ENCODE data around the gene KCNK18.

Gene KCNK18

GRCh38 chr10:117198088-117198487 is 799 bp downstream of the KCNK18 start:
- Histone ChIP-seq H3K9me2 (ENCODE audit: low read depth, low read length) (no peaks in the 10 kb centered on the region), H3K9ac (ENCODE audit: low read length) (no peak overlapping the region), H2AFZ (ENCODE audit: low read length) (no peak overlapping the region), H3K36me3 (ENCODE audit: insufficient read depth, low read length) (no peaks in the 10 kb centered on the region), H3K4me1 (ENCODE audit: insufficient read depth, low read length, severe bottlenecking) (no peaks in the 10 kb centered on the region), H3K9me3 (ENCODE audit: low read length) (no peaks in the 10 kb centered on the region), H3K79me2 (ENCODE audit: insufficient read depth, low read length) (no peaks in the 10 kb centered on the region), H3K27ac (ENCODE audit: low read depth, low read length, poor library complexity, severe bottlenecking) (no peak overlapping the region), H4K20me1 (ENCODE audit: insufficient read depth, low read length) (no peaks in the 10 kb centered on the region), H3K27me3 (ENCODE audit: insufficient read depth, low read length) (peaks cover 8% of the 10 kb centered on the region), H3K4me2 (ENCODE audit: low read length) (no peak overlapping the region), H3K4me3 (ENCODE audit: low read depth, low read length, poor library complexity, severe bottlenecking) (no peak overlapping the region), H3F3A (ENCODE audit: insufficient read depth, low read length) (no peaks in the 10 kb centered on the region)
- no peak for TF ChIP-seq EZH2 (IDR thresholded peaks at IDR 0.05; ENCODE audit: borderline replicate concordance, low read length)
- no peak for TF ChIP-seq CTCF (IDR thresholded peaks at IDR 0.05; ENCODE audit: low read length)

DNA sequence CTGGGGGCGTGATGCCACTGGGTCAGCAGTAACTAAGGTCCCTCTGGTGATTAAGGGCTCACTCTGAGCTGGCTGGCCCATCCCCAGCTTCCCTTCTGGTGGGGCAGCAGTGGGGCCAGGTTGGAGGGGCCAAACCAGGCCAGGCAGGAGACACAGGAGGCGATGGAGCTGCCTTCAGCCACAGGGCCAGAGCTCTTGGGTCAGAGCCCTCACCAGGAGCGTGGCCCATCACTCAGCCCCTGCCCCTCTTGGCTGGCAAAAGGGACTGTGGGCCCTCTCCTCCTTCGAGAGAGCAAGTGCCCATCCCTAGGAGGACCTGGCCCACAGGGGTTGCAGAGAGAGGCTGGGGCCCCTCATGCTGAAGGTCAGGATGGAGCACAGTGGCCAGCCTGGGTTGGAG is 4.5 kb downstream of the KCNK18 start:
- H3K9ac ChIP-seq (ENCODE audit: low read length) = no peak overlapping the region
- no peaks in the 10 kb centered on the region for H3F3A ChIP-seq (ENCODE audit: insufficient read depth, low read length)
- no peaks in the 10 kb centered on the region for H3K79me2 ChIP-seq (ENCODE audit: insufficient read depth, low read length)
- H3K9me3 ChIP-seq (ENCODE audit: low read length) = no peaks in the 10 kb centered on the region
- H3K36me3 ChIP-seq (ENCODE audit: insufficient read depth, low read length) = no peaks in the 10 kb centered on the region
- H4K20me1 ChIP-seq (ENCODE audit: insufficient read depth, low read length) = no peaks in the 10 kb centered on the region
- H3K27me3 ChIP-seq (ENCODE audit: insufficient read depth, low read length) = no peaks in the 10 kb centered on the region; the same call in 1 of the 2 replicates
- no peak overlapping the region for H3K27ac ChIP-seq (ENCODE audit: low read depth, low read length, poor library complexity, severe bottlenecking)
- no peak overlapping the region for H3K4me2 ChIP-seq (ENCODE audit: low read length)
- H3K9me2 ChIP-seq (ENCODE audit: low read depth, low read length) = no peaks in the 10 kb centered on the region
- H3K4me3 ChIP-seq (ENCODE audit: low read depth, low read length, poor library complexity, severe bottlenecking) = no peak overlapping the region
- no peaks in the 10 kb centered on the region for H3K4me1 ChIP-seq (ENCODE audit: insufficient read depth, low read length, severe bottlenecking)
- TF ChIP-seq CTCF (IDR thresholded peaks at IDR 0.05; ENCODE audit: low read length) (no peak), EZH2 (IDR thresholded peaks at IDR 0.05; ENCODE audit: borderline replicate concordance, low read length) (no peak)
- no peak overlapping the region for H2AFZ ChIP-seq (ENCODE audit: low read length)

DNA sequence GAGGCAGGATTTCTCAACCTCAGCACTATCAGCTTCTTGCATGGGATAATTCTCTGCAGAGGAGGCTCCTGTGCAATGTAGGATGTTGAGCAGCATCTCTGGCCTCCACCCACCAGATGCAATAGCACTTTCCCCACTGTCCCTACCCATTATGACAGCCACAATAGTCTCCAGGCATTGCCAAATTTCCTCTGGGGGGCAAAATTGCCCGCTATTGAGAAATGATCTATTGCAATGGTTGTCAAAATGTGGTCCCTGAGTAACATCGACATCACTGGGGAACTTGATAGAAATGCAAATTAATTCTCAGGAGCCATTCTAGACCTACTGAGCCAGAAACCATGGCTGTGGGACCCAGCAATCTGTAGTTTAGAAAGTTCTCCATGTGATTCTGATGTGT is 7.0 kb downstream of the KCNK18 start:
- no peak overlapping the region for H3K9ac ChIP-seq (ENCODE audit: low read length)
- H3K27me3 ChIP-seq (ENCODE audit: insufficient read depth, low read length) = peaks cover 6% of the 10 kb centered on the region; the same call in 1 of the 2 replicates
- no peak overlapping the region for H3K27ac ChIP-seq (ENCODE audit: low read depth, low read length, poor library complexity, severe bottlenecking)
- H2AFZ ChIP-seq (ENCODE audit: low read length) = no peak overlapping the region
- H3K79me2 ChIP-seq (ENCODE audit: insufficient read depth, low read length) = no peaks in the 10 kb centered on the region
- TF ChIP-seq CTCF (IDR thresholded peaks at IDR 0.05; ENCODE audit: low read length) = no peak
- no peak for TF ChIP-seq EZH2 (IDR thresholded peaks at IDR 0.05; ENCODE audit: borderline replicate concordance, low read length)
- H3K9me2 ChIP-seq (ENCODE audit: low read depth, low read length) = no peaks in the 10 kb centered on the region
- no peaks in the 10 kb centered on the region for H3K9me3 ChIP-seq (ENCODE audit: low read length)
- no peaks in the 10 kb centered on the region for H4K20me1 ChIP-seq (ENCODE audit: insufficient read depth, low read length)
- H3K4me3 ChIP-seq (ENCODE audit: low read depth, low read length, poor library complexity, severe bottlenecking) = no peak overlapping the region
- H3K4me2 ChIP-seq (ENCODE audit: low read length) = no peak overlapping the region
- no peaks in the 10 kb centered on the region for H3K4me1 ChIP-seq (ENCODE audit: insufficient read depth, low read length, severe bottlenecking)
- H3K36me3 ChIP-seq (ENCODE audit: insufficient read depth, low read length) = no peaks in the 10 kb centered on the region
- H3F3A ChIP-seq (ENCODE audit: insufficient read depth, low read length) = no peaks in the 10 kb centered on the region
